ENCODE measurements around the gene L2HGDH. TPM values are rescaled to one million over a fixed set of nuclear protein-coding genes. Genes with fewer than 3 reads are reported as not detected.

The L2HGDH gene
- total RNA-seq, 1 donor from 2014 or later, result 11.8 TPM

DNA sequence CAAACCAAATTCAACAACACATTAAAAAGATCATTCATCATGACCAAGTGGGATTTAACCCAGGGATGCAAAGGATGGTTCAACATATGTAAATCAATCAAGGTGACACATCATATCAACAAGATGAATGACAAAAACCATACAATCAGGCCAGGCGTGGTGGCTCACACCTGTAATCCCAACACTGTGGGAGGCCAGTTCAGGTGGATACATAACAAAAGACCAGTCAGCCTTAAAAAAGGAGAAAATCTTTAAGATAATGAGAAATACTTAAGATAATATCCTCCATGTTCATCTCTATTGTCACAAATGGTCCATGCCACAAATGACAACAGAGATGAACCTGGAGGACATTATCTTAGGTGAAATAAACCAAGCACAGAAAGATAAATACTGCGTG, 12.4 kb downstream of the L2HGDH start:
- intact Hi-C loops (cut with micrococcal nuclease), result no loop called here

DNA sequence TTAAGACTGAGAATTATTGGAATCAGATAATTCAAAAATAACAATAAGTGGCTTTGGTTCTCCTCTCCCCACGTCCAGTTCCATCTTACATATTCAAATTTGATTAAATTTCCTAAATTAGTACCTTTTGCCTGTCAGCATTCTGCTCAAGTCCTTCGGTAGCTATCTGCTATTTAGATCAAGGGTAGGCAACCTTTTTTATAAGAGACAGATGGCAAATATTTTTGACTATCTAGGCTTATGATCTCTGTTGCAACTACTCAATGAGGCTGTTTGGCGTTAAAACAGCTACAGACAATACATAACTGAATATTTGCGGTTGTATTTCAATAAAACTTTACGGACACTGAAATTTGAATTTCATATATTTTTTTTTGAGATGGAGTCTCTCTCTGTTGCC, 21.7 kb downstream of the L2HGDH start:
- intact Hi-C loops (cut with micrococcal nuclease), result no loop called here

DNA sequence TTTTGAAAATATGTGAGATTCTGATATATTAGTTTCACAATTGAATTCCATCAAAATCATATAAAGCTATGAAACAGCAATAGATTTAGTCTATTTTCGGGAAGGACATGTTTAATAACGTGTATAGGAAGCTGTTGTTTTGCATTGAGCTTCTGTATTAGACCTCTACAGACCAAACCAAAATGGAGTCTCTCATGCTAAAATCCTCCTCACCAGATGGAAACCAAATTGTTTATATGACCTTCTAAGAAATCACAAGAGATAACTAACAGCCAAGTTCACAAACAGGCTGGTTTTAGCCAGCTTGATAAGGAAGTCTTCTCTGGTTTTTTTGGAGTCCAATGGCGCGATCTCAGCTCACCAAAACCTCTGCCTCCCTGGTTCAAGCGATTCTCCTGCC, 23.9 kb downstream of the L2HGDH start:
- intact Hi-C loops (cut with micrococcal nuclease), result no loop called here

DNA sequence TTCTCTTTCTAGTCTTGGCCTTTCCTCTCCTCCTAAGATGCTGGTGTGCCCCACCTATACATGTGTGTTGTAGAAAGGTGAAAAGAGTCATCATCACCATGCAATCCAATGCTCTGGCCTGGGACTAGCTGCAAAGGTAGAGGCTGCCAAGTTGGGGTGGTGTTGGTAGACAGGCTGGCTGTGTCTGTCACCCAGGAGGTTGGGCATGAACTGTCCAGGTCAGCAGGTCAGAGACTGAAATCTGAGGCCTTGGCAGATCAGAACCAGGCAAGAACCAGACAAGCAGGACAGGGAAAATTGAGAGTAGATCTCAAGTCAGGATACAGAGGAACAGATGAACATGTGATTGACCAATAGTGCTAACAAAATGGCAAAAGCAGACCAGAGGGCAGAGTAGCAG, 26.2 kb downstream of the L2HGDH start:
- intact Hi-C loops (cut with micrococcal nuclease), result no loop called here

DNA sequence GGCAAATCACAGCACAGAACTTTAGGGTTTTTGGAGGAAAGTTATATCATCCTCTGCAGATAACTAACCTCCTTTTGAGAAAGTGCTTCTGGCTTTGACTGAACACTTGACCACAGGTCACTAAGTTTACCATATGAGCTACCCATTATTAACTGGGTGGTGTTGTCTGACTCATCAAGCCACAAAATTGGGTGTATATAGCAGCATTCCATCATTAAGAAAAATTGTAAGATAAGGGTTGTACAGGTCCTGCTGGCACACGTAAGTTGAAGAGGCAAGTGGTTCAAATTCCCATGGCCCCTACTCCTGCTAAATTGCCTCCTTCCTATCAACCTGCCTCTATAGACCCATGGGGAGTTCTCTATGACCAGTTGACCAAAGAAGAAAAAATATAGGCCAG, 39.5 kb downstream of the L2HGDH start:
- intact Hi-C loops (cut with micrococcal nuclease), result no loop called here

DNA sequence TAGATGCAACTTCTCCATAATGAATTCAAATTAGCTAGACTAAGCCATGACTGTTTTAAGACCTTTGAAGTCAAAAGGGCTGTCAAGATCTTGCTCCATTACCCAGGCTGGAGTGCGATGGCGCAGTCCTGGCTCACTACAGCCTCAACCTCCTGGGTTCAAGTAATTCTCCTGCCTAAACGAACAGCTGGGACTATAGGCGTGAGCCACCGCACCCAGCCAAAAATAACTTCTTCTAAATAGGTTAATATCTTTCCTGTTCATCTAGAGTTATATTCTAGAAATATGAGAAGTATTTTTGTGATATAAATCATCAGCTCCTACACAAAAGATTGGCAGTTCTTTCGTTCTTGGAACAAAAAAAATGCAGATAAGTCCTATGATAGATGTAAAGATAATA, 41.1 kb downstream of the L2HGDH start:
- intact Hi-C loops (cut with micrococcal nuclease), result no loop called here

DNA sequence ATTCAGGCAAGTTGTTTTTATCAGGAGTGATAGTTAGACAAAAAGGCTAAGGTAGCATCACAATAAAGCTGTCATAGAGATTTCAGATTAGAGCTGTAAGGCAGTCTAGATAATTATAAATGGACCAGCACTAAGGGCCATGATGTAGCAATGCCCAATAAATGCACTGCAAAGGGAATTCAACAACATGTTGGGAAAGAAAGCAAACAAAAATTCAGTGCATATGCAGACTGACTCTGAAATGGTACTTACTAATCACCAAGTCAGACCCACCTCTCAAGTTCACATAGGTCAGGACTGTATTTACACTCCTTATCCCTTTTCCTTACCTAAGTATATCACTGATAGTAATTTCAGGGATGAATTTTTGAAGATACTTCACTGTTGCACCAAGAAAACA, 47.0 kb downstream of the L2HGDH start:
- intact Hi-C loops (cut with micrococcal nuclease), result no loop called here

DNA sequence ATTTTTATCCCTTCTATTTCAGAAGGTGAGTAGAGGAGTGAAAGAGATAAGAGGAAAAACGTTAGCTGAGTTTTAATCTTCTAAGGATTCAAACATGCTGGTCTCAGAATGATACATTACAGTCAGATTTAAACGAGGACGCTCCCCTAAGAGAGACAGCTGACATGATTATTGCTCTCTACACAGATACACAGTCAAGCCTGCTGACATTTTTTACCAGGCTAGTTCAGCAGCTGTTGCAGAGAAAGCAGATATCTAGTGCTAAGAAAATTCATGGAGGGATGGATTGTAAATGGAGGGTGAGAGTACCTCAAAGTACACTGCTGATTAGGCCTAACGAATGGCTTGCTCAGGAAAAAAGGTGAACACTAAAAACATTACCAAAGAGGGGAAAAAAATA, 48.7 kb downstream of the L2HGDH start:
- intact Hi-C loops (cut with micrococcal nuclease), result no loop called here

DNA sequence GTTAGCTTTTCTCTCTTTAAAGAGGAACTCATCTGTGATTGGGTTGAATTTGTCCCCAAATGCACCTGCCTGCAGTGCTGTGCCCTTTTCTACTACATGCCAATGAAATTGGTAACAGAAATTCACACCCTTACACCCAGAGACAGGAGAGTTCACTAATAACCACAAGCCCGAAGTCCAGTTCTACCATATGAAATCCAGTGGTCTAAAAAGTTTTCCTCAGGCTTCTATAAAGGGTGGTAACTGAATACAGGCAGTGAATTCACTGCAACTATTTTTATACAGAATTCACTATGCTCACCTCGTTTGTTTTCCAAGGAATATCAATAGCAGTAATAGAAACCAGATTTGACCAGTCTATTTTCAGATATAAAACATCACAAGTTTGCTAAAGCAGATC, 49.2 kb downstream of the L2HGDH start:
- intact Hi-C loops (cut with micrococcal nuclease), result no loop called here

DNA sequence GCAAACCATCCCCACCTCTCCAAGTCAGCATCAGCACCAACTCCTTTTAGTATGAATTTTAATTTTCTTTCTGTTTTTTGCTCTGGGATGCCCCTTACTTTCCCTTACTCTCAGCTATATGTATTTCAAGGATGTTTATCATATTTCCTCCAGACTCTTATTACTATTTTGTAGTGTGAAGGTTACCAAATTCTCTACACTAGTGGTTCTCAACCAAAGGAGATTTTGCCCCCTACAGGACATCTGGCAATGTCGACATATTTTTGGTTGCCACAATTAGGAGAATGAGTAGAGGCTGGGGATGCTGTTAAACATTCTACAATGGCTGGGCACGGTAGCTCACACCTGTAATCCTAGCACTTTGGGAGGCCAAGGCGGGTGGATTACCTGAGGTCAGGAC, 51.5 kb downstream of the L2HGDH start:
- intact Hi-C loops (cut with micrococcal nuclease), result no loop called here

DNA sequence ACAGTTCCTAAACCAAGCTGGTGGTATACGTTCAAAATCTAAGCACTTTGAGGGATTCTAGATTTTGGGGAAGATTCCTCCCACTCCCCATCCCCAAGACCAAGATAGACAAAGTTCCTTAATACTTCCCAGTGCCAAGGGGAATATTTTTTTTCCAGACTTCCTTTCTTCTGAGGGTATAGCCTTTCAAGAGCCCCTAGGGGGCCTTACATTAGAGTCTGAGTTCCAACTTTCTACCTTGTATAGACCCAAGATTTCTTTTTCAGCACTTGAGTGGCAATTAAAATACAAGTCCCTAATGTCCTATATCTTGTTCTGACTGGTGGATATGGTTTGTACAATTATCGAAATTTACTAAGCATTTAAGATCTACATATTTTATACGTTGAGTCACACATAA, 52.0 kb downstream of the L2HGDH start:
- intact Hi-C loops (cut with micrococcal nuclease), result no loop called here

DNA sequence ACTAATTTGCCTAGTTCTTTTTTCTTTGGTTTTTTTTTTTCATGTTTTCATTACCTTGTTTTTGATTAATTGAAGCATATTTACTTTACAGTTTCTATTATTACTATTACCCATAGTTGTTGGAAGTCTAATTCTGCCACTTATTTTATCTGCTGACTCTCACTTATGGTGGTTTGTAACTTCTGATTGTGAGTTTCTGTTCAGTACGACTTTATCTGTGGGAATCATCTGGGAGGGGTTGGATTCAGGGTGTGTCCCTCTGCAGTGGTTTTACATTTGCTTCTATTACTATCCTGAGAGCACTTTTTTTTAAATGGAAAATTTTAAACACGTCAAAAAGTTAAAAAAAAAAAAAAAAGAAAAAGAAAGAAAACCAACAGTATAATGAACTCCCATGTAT, 54.3 kb downstream of the L2HGDH start:
- intact Hi-C loops (cut with micrococcal nuclease), result no loop called here

DNA sequence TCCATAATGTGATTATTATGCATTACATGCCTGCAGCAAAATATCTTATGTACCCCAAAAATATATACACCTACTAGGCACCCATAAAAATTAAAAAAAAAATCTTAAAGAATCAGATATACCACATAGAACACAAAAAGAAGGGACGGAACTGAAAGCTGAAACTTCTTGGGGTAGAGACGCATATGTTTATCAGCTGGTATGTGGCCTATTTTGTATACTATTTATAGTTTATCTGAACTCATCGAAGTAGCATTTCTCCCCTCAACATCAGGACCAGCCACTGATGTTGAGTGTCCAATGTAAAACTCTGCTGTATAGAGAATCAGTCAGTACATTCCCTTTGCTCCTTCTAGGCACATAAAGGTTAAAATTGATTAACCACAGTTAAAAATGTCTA, 57.8 kb downstream of the L2HGDH start:
- intact Hi-C loops (cut with micrococcal nuclease), result no loop called here

DNA sequence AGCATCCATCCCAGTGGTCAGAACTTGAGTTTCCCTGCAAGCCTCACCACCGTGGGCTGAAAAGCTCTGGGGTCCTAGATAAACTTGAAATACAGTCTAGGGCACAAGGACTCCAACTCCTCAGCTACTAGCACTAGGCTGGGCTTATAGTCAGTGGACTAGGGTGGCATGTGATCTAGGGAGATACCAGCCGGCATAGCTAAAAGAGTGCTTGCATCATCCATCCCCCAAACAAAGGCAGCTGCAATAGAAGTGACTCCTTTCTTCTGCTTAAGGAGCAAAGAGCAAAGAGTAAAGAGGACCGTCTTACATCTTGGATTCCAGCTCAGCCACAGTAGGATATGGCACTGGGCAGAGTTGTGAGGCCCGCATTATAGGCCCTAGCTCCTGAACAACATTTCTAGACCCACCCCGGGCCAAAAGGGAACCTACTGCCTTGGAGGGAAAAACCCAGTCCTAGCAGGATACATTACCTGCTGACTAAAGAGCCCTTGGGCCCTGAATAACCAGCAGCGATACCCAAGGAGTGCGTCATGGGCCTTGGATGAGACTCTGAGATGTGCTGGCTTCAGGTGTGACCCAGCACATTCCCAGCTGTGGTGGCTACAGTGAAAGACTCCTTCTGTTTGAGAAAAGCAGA, 62.8 kb downstream of the L2HGDH start:
- intact Hi-C loops (cut with micrococcal nuclease), result no loop called here

DNA sequence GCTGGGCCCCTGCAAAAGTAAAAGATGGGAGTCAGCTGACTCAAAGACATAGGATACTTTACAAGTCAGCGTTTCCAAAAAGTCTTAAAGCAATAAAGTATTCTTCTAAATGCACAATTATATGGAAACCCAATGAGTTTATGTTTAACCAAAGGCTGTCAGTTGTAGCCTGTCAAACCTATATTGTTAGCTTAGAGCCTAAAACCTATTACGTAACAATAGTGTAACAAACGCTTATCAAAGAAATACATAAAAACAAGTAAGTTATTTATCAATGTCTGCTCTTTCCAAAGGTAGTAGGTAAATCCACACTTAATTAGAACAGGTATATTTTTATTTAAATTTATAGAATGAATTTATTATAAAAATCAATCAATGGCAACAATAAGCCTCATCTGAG, 64.8 kb downstream of the L2HGDH start:
- intact Hi-C loops (cut with micrococcal nuclease), result no loop called here

DNA sequence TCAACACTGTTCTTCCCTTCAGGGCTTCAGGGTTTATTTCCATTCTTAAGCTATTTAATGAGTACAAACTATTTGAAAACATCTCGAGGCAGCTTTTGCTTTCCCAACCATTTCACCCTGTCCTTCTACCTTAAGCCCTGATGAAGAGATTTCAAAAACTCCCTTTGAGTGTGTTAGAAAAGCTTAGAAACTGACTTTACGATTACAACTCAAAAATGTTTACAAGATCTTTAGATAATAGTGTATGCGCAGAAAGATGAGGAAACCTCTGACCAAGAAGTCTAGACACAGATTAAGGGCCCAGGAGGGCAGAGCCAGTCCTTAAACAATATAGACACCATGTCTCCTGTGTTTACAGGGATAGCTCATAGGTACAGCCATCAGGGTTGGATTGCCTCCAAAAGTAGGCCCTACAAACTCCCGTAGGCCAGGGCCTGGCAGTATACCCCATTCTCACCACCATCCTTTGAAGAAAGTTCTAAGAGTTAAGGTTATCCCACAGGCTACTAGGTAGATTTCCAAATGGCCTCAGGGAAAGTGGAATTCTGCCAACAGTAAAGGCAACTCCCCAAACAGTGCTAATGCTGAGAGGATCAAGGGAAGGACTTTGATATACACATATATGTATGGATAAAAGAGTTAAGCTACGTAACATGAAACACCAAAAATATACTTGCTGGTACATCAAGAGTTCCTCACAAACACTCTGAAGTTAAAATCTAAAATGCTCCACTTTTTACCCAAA, 69.3 kb downstream of the L2HGDH start:
- intact Hi-C loops (cut with micrococcal nuclease), result no loop called here

DNA sequence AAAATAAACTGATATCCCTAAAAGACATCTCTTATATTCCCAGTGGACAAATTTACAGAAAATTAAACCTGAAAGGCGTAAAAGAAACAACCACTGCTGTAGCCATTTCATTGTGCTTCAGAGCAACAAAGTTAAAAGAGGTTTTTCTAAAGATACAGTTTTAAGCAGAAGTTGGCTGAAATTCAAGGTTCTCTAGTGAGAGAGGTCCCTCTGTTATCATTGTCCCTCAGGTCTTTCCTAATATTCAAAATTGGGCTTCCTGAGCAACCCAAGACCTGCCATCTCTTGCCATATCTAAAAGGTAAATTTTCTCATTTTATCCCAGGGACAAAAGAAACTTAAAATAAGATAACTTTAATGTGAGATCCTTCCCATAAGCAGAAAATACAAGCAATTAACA, 69.9 kb downstream of the L2HGDH start:
- intact Hi-C loops (cut with micrococcal nuclease), result no loop called here

DNA sequence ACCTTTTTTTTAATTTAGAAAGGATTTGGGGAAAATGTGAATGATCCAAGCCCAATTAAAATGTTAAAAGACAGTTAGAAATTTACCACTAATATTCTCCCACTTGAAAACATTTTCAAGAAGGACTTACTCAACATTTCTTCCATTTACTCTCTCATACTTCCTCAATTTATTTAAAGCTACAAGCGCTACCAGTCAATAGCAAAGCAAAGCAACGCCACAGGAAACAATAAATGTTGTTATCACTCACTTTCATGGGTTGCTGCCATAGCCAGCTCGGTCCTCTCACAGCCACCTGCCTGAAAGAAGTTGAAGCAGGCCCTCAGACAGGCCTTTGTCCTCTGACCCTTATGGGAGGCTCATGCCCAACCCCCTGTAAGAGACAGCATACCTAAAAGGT, 74.6 kb downstream of the L2HGDH start:
- intact Hi-C loops (cut with micrococcal nuclease), result no loop called here

DNA sequence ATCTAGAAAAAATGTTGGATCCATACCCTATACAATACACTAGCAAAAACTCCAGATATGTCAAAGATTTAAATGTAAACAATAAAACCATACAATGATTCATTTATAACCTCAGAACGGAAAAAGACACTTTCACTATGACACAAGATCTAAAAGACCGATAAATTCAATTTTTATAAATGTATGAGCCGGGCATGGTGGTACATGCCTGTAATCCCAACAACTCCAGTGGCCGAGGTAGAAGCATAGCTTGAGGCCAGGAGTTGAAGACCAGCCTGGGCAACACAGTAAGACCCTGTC, 78.1 kb downstream of the L2HGDH start:
- intact Hi-C loops (cut with micrococcal nuclease), result loop anchor here (5.0 kb wide), 3 partner anchors 172 to 542 kb away; partner anchors contain the start of genes KLHDC1 and KLHDC2

DNA sequence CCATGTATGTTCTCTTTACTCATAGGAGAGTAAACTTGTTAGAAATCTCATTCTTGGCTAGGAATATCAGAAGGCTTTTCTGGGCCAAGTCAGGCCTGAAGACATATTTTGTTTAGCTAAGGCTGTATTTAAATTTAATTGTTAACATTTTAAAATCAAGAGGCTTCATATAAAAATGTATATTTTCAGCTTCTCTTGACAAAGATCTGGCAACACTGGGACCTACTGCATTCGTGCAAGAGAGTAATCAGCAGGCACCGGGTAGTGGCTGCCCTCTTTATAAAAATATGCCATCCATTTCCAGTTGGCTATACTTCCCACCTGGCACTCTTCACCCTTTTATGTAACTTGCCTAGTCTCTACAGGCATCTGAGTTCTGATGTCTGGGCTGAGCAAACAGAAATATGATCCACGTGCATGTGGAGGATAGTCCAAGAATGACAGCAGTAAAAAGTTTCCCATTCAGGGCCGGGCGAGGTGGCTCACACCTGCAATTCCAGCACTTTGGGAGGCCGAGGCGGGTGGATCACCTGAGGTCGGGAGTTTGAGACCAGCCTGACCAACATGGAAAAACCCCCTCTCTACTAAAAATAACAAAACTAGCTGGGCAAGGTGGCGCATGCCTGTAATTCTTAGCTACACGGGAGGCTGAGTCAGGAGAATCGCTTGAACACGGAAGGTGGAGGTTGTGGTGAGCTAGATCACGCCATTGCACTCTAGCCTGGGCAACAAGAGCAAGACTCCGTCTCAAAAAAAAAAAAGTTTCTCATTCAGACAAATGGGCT, 78.7 kb downstream of the L2HGDH start:
- intact Hi-C loops (cut with micrococcal nuclease), result loop anchor here (5.0 kb wide), 3 partner anchors 171 to 541 kb away; partner anchors contain the start of genes KLHDC1 and KLHDC2

DNA sequence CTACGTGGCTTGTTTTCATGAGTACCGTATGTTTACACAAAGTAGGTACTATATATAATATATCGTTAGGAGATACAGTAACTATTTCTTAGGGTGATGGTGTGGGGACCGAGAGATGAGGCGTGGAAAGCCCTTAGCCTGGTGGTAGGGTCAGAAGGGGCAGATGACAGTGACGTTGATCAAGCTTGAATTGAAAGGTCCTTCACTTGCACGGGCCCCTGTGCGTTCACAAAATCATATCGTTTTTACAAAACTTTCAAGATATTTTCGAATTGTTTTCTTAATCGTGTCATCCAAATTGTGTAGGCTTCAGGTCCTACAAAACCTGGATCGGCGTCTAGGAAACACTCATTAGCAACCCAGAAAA, 79.8 kb downstream of the L2HGDH start:
- intact Hi-C loops (cut with micrococcal nuclease), result loop anchor here (5.0 kb wide), 3 partner anchors 170 to 540 kb away; partner anchors contain the start of genes KLHDC1 and KLHDC2
